GM19328 (cell line): Measurements from ENCODE around the gene AJUBA.
"Not testable (repeated sequence)": the region's sequence is repeated elsewhere in the genome, so short reads cannot be mapped to it uniquely, and the experiment has no call there.

Source experiments
- ATAC-seq: cut with Tn5 transposase; IDR thresholded peaks from one replicate; pipeline ENCODE4 v1.9.1; 2021; ENCODE audit warnings: mild to moderate bottlenecking, moderate library complexity; ENCODE audit not compliant: unreplicated experiment

The AJUBA gene

GRCh38 chr14:22955702-22956569, 26.4 kb downstream of the AJUBA start:
- ATAC-seq = no peak

- ATAC-seq = no peak
Measured at GRCh38 chr14:22952418-22952817, 29.9 kb downstream of the AJUBA start.

- not testable (repeated sequence) for ATAC-seq
Measured at GRCh38 chr14:22951795-22952194, 30.6 kb downstream of the AJUBA start.

GRCh38 chr14:22945642-22946041, 36.7 kb downstream of the AJUBA start:
- ATAC-seq = no peak

- no peak for ATAC-seq
Measured at GRCh38 chr14:22939684-22940083, 42.7 kb downstream of the AJUBA start.

GRCh38 chr14:22935156-22935555, 47.2 kb downstream of the AJUBA start:
- no peak for ATAC-seq

- ATAC-seq = no peak
Measured at GRCh38 chr14:22932146-22932545, 50.2 kb downstream of the AJUBA start.

- ATAC-seq = no peak
Measured at GRCh38 chr14:22929961-22930364, 52.4 kb downstream of the AJUBA start.

GRCh38 chr14:22929104-22929960, 53.0 kb downstream of the AJUBA start, which contains the start of gene PRMT5:
TSS of gene PRMT5 (minus strand) at chr14:22929376. CDS start at chr14:22929361, 15 bp downstream.
- ATAC-seq = peak; percentile 90

GRCh38 chr14:22928237-22929103, 53.9 kb downstream of the AJUBA start:
- no peak for ATAC-seq

- no peak for ATAC-seq
Measured at GRCh38 chr14:22926316-22926715, 56.0 kb downstream of the AJUBA start.

- ATAC-seq = no peak
Measured at GRCh38 chr14:22925513-22925912, 56.8 kb downstream of the AJUBA start.

- no peak for ATAC-seq
Measured at GRCh38 chr14:22923746-22924145, 58.6 kb downstream of the AJUBA start.

- no peak for ATAC-seq
Measured at GRCh38 chr14:22922294-22922693, 60.1 kb downstream of the AJUBA start.
